ENCODE data around the gene TMEM242. TPM values are rescaled to one million over a fixed set of nuclear protein-coding genes. Genes with fewer than 3 reads are reported as not detected.

TMEM242 gene
- total and polyA plus RNA-seq, 7 donors, result 1.8 to 10.0 (median 6.9) TPM

GRCh38 chr6:157333956-157334355 lies 10.6 kb upstream of the TMEM242 start:
- peaks cover 0 to 9% (median 3%) of the 10 kb centered on the region in 3 donors for H3K27me3 ChIP-seq
- no peak overlapping the region for H3K27ac ChIP-seq
- no peaks in the 10 kb centered on the region for H3K4me1 ChIP-seq
- H3K4me3 ChIP-seq, result no peak overlapping the region
- 84 to 87% methylated on average over 3 of the region's 3 CpGs for WGBS, 2 donors
- H3K9me3 ChIP-seq, result no peaks in the 10 kb centered on the region
- DNase-seq, result no peak
- intact Hi-C loops (cut with DNase I), result no loop called here
- TF ChIP-seq POLR2A (IDR thresholded peaks at IDR 0.05), result no peak
- no peak for TF ChIP-seq CTCF (IDR thresholded peaks at IDR 0.05)
- H3K36me3 ChIP-seq, result no peaks in the 10 kb centered on the region

GRCh38 chr6:157333537-157333936 lies 10.2 kb upstream of the TMEM242 start:
- H3K27me3 ChIP-seq, result peaks cover 0 to 9% (median 3%) of the 10 kb centered on the region in 3 donors
- WGBS, 2 donors, result 90 to 91% methylated on average over 4 of the region's 4 CpGs
- no peaks in the 10 kb centered on the region for H3K4me1 ChIP-seq
- H3K36me3 ChIP-seq, result no peaks in the 10 kb centered on the region
- no peak for DNase-seq
- H3K27ac ChIP-seq, result no peak overlapping the region
- H3K9me3 ChIP-seq, result no peaks in the 10 kb centered on the region
- no peak for TF ChIP-seq POLR2AphosphoS5 (IDR thresholded peaks at IDR 0.05)
- TF ChIP-seq CTCF (IDR thresholded peaks at IDR 0.05), result no peak
- no peak for TF ChIP-seq EP300 (IDR thresholded peaks at IDR 0.05)
- TF ChIP-seq POLR2A (IDR thresholded peaks at IDR 0.05), result no peak
- no peak overlapping the region for H3K4me3 ChIP-seq
- intact Hi-C loops (cut with DNase I), result no loop called here

GRCh38 chr6:157332813-157333212 lies 9.5 kb upstream of the TMEM242 start:
- H3K9me3 ChIP-seq, result no peaks in the 10 kb centered on the region
- no peak for TF ChIP-seq POLR2AphosphoS5 (IDR thresholded peaks at IDR 0.05)
- no peak for TF ChIP-seq CTCF (IDR thresholded peaks at IDR 0.05)
- no peak for TF ChIP-seq EP300 (IDR thresholded peaks at IDR 0.05)
- TF ChIP-seq POLR2A (IDR thresholded peaks at IDR 0.05), result no peak
- intact Hi-C loops (cut with DNase I), result no loop called here
- H3K36me3 ChIP-seq, result no peaks in the 10 kb centered on the region
- no peaks in the 10 kb centered on the region for H3K4me1 ChIP-seq
- H3K27ac ChIP-seq, result no peak overlapping the region
- no peak for DNase-seq
- peaks cover 0 to 9% (median 3%) of the 10 kb centered on the region in 3 donors for H3K27me3 ChIP-seq
- WGBS, 2 donors, result 58 to 89% methylated on average over 7 of the region's 7 CpGs
- no peak overlapping the region for H3K4me3 ChIP-seq

- 39 to 69% methylated on average over 2 of the region's 2 CpGs for WGBS, 2 donors
These were observed 7.5 kb upstream of the TMEM242 start for GRCh38 chr6:157330831-157331230.

GRCh38 chr6:157329829-157330228 lies 6.5 kb upstream of the TMEM242 start:
- 74 to 84% methylated on average over 1 of the region's 1 CpG for WGBS, 2 donors
- H3K27ac ChIP-seq, result no peak overlapping the region
- peaks cover 0 to 9% (median 3%) of the 10 kb centered on the region in 3 donors for H3K27me3 ChIP-seq
- H3K36me3 ChIP-seq, result no peaks in the 10 kb centered on the region
- TF ChIP-seq POLR2AphosphoS5 (IDR thresholded peaks at IDR 0.05) (no peak), CTCF (IDR thresholded peaks at IDR 0.05) (no peak), EP300 (IDR thresholded peaks at IDR 0.05) (no peak), POLR2A (IDR thresholded peaks at IDR 0.05) (no peak)
- no peak for DNase-seq
- H3K4me3 ChIP-seq, result no peak overlapping the region
- no peaks in the 10 kb centered on the region for H3K9me3 ChIP-seq
- intact Hi-C loops (cut with DNase I), result loop anchor here (10.0 kb wide), 1 partner anchor 435 kb away; no protein-coding TSS in a partner anchor
- H3K4me1 ChIP-seq, result no peaks in the 10 kb centered on the region

More at GRCh38 chr6:157330831-157331230, 7.5 kb upstream of the TMEM242 start:
- Histone ChIP-seq H3K9me3 (no peaks in the 10 kb centered on the region), H3K4me1 (no peaks in the 10 kb centered on the region), H3K36me3 (no peaks in the 10 kb centered on the region), H3K27ac (no peak overlapping the region), H3K4me3 (no peak overlapping the region), H3K27me3 (peaks cover 0 to 9% (median 3%) of the 10 kb centered on the region in 3 donors)
- DNase-seq, result no peak
- no peak for TF ChIP-seq POLR2A (IDR thresholded peaks at IDR 0.05)
- intact Hi-C loops (cut with DNase I), result no loop called here
